Skin of body (tissue), 2 donors: Measurements from ENCODE around the gene PIP4K2C. TPM values are rescaled to one million over a fixed set of nuclear protein-coding genes. Genes with fewer than 3 reads are reported as not detected.

Experiments used
- DNase-seq: peaks from one replicate; lab custom pipeline; 2025; lab: John Stamatoyannopoulos, UW
- total RNA-seq: library from RNA; depleted of rRNA; stranded (reverse); fragments of >200 nt; gene quantifications from one replicate; pipeline ENCODE4 v1.2.3, GENCODE V29; 2014

Gene PIP4K2C
- total RNA-seq, 1 donor from 2014 or later = 11.0 TPM

- no peak for DNase-seq
Measured at GRCh38 chr12:57620936-57621496, 30.0 kb downstream of the PIP4K2C start.

- no peak for DNase-seq
Measured at GRCh38 chr12:57621497-57622292, 30.7 kb downstream of the PIP4K2C start.

GRCh38 chr12:57622293-57623245, 31.6 kb downstream of the PIP4K2C start:
- DNase-seq = no peak

- no peak for DNase-seq
Measured at GRCh38 chr12:57623385-57623784, 32.4 kb downstream of the PIP4K2C start.

GRCh38 chr12:57623811-57624390, 32.9 kb downstream of the PIP4K2C start:
- DNase-seq = no peak

- DNase-seq = no peak
Measured at GRCh38 chr12:57624441-57625220, 33.6 kb downstream of the PIP4K2C start.

GRCh38 chr12:57625261-57626032, 34.5 kb downstream of the PIP4K2C start:
- no peak for DNase-seq

- DNase-seq = no peak
Measured at GRCh38 chr12:57626111-57626920, 35.3 kb downstream of the PIP4K2C start.

- DNase-seq = no peak
Measured at GRCh38 chr12:57626921-57627445, 36.0 kb downstream of the PIP4K2C start.

- no peak for DNase-seq
Measured at GRCh38 chr12:57627501-57628279, 36.7 kb downstream of the PIP4K2C start.

GRCh38 chr12:57628280-57629191, 37.5 kb downstream of the PIP4K2C start:
- DNase-seq = no peak

- no peak for DNase-seq
Measured at GRCh38 chr12:57629897-57630471, 39.0 kb downstream of the PIP4K2C start.

GRCh38 chr12:57630891-57631433, 40.0 kb downstream of the PIP4K2C start:
- no peak for DNase-seq

GRCh38 chr12:57631566-57632072, 40.6 kb downstream of the PIP4K2C start:
- DNase-seq = no peak

- DNase-seq = no peak
Measured at GRCh38 chr12:57632073-57632957, 41.3 kb downstream of the PIP4K2C start.
